GM20000 (cell line): ENCODE data around the gene MYO1D.

Source experiments
- DNase-seq: peaks from one replicate; pipeline ENCODE4 v3.0.0; 2012; ENCODE audit warnings: low spot score
- CTCF ChIP-seq: IDR thresholded peaks from 2 replicates; pipeline ENCODE4 v1.5.1; 2012; ENCODE audit warnings: mild to moderate bottlenecking, control low read depth; ENCODE audit errors: extremely low read depth, missing control alignments

The MYO1D gene

GRCh38 chr17:32621612-32622312 lies 255.2 kb downstream of the MYO1D start:
- no peak for DNase-seq
- TF ChIP-seq CTCF, result no peak

GRCh38 chr17:32615326-32615725 lies 261.6 kb downstream of the MYO1D start:
- no peak for DNase-seq
- TF ChIP-seq CTCF, result no peak

- no peak for TF ChIP-seq CTCF
- no peak for DNase-seq
Observed at GRCh38 chr17:32610943-32611342, 266.0 kb downstream of the MYO1D start.

- no peak for DNase-seq
- TF ChIP-seq CTCF, result no peak
Observed at GRCh38 chr17:32609884-32610650, 266.9 kb downstream of the MYO1D start.

- peak; percentile 64 for TF ChIP-seq CTCF
- DNase-seq, result peak; percentile 60
Observed at GRCh38 chr17:32609085-32609484, 267.8 kb downstream of the MYO1D start.

GRCh38 chr17:32608267-32608666 lies 268.7 kb downstream of the MYO1D start:
- no peak for TF ChIP-seq CTCF
- DNase-seq, result no peak

- TF ChIP-seq CTCF, result no peak
- DNase-seq, result no peak
Observed at GRCh38 chr17:32604966-32605365, 272.0 kb downstream of the MYO1D start.
